MCF 10A (cell line): Measurements from ENCODE around the gene HK2. TPM values are rescaled to one million over a fixed set of nuclear protein-coding genes. Genes with fewer than 3 reads are reported as not detected.

Experiments
- BruUV-seq: library from RNA; stranded (reverse); fragments of 400-500 nt; replicated peaks from 2 replicates; lab custom pipeline; 2021; lab: Mats Ljungman, UMichigan
- CTCF ChIA-PET: fragments of 300-600 bp; sonication (Branson Sonifier 250); formaldehyde crosslinking; extraction: SDS; loops from one replicate; lab custom pipeline; 2021; ENCODE audit warnings: antibody characterized with exemption, inconsistent platforms; lab: Yijun Ruan, JAX
- POLR2A ChIA-PET: fragments of 300-600, 350-650 bp; sonication (Branson Sonifier 250); formaldehyde crosslinking; extraction: SDS; loops from one replicate; lab custom pipeline; 2020; ENCODE audit warnings: antibody characterized with exemption, inconsistent platforms; lab: Yijun Ruan, JAX
- DNase-seq: peaks from one replicate; pipeline ENCODE4 v3.0.0-alpha.2; 2018; ENCODE audit not compliant: unreplicated experiment
- H3K27ac Mint-ChIP-seq: one replicate; pipeline ENCODE4 v1.8.0; 2022; ENCODE audit warnings: mild to moderate bottlenecking, low read depth, mixed read lengths; ENCODE audit not compliant: unreplicated experiment
- H3K27me3 Mint-ChIP-seq: one replicate; pipeline ENCODE4 v1.8.0; 2022; ENCODE audit warnings: mixed read lengths; ENCODE audit not compliant: insufficient read depth, unreplicated experiment
- H3K36me3 Mint-ChIP-seq: one replicate; pipeline ENCODE4 v1.8.0; 2022; ENCODE audit warnings: mild to moderate bottlenecking, moderate library complexity, mixed read lengths; ENCODE audit not compliant: insufficient read depth, unreplicated experiment
- H3K4me1 Mint-ChIP-seq: one replicate; pipeline ENCODE4 v1.8.0; 2022; ENCODE audit warnings: mixed read lengths; ENCODE audit not compliant: insufficient read depth, unreplicated experiment
- H3K4me3 Mint-ChIP-seq: one replicate; pipeline ENCODE4 v1.8.0; 2022; ENCODE audit warnings: mild to moderate bottlenecking, moderate library complexity, mixed read lengths; ENCODE audit not compliant: unreplicated experiment
- H3K9me3 Mint-ChIP-seq: one replicate; pipeline ENCODE4 v1.8.0; 2022; ENCODE audit warnings: mixed read lengths; ENCODE audit not compliant: unreplicated experiment
- CTCF ChIP-seq: fragments of 200-600 bp; IDR thresholded peaks from one replicate; pipeline ENCODE4 v1.8.0; 2022; ENCODE audit warnings: antibody characterized with exemption, mild to moderate bottlenecking; ENCODE audit not compliant: unreplicated experiment
- intact Hi-C: fragments of 100-400 bp; cut with micrococcal nuclease; formaldehyde crosslinking; loops from 2 replicates; pipeline ENCODE4 v1.14.1; 2022
- total RNA-seq: library from RNA; stranded (reverse); gene quantifications from 2 replicates; pipeline ENCODE4 v1.2.3, GENCODE V29; 2022

Gene HK2
- total RNA-seq, 1 experiment from 2014 or later: 47.8 TPM

- no peak overlapping the region for H3K4me3 Mint-ChIP-seq
- no peak overlapping the region for H3K27ac Mint-ChIP-seq
- H3K27me3 Mint-ChIP-seq: peaks cover 13% of the 10 kb centered on the region
- no peaks in the 10 kb centered on the region for H3K4me1 Mint-ChIP-seq
- BruUV-seq: no TSS peak
- H3K9me3 Mint-ChIP-seq: no peaks in the 10 kb centered on the region
- H3K36me3 Mint-ChIP-seq: no peaks in the 10 kb centered on the region
- DNase-seq: no peak
- intact Hi-C loops: no loop called here
- CTCF ChIA-PET: interaction anchor here (0.6 to 0.7 kb wide), 2 partner anchors 10 to 25 kb away, joined by 3 to 5 read pairs; no protein-coding TSS in a partner anchor
- POLR2A ChIA-PET: no interaction called here
- TF ChIP-seq CTCF: no peak
These were observed 18.0 kb upstream of the HK2 start for GRCh38 chr2:74815941-74816340.

- no peak overlapping the region for H3K4me3 Mint-ChIP-seq
- no TSS peak for BruUV-seq
- ChIA-PET CTCF (no interaction called here), POLR2A (no interaction called here)
- H3K27ac Mint-ChIP-seq: no peak overlapping the region
- H3K9me3 Mint-ChIP-seq: no peaks in the 10 kb centered on the region
- no peak for DNase-seq
- no peaks in the 10 kb centered on the region for H3K36me3 Mint-ChIP-seq
- TF ChIP-seq CTCF: no peak
- intact Hi-C loops: no loop called here
- peaks cover 5% of the 10 kb centered on the region for H3K27me3 Mint-ChIP-seq
- no peaks in the 10 kb centered on the region for H3K4me1 Mint-ChIP-seq
These were observed 17.2 kb upstream of the HK2 start for GRCh38 chr2:74816540-74817303.

GRCh38 chr2:74817304-74817675 is 16.6 kb upstream of the HK2 start:
- DNase-seq: no peak
- Mint-ChIP-seq H3K4me3 (no peak overlapping the region), H3K27me3 (no peaks in the 10 kb centered on the region), H3K36me3 (no peaks in the 10 kb centered on the region), H3K9me3 (no peaks in the 10 kb centered on the region), H3K4me1 (no peaks in the 10 kb centered on the region), H3K27ac (no peak overlapping the region)
- CTCF ChIA-PET: no interaction called here
- TF ChIP-seq CTCF: no peak
- intact Hi-C loops: no loop called here
- POLR2A ChIA-PET: no interaction called here
- no TSS peak for BruUV-seq

GRCh38 chr2:74819702-74820101 is 14.2 kb upstream of the HK2 start:
- POLR2A ChIA-PET: no interaction called here

More at GRCh38 chr2:74819702-74820101, 14.2 kb upstream of the HK2 start:
- H3K4me1 Mint-ChIP-seq: no peaks in the 10 kb centered on the region
- no peaks in the 10 kb centered on the region for H3K36me3 Mint-ChIP-seq
- H3K4me3 Mint-ChIP-seq: no peak overlapping the region
- intact Hi-C loops: loop anchor here (10.0 kb wide), 1 partner anchor 55 kb away; no protein-coding TSS in a partner anchor
- TF ChIP-seq CTCF: no peak
- no peaks in the 10 kb centered on the region for H3K27me3 Mint-ChIP-seq
- H3K9me3 Mint-ChIP-seq: no peaks in the 10 kb centered on the region
- no peak overlapping the region for H3K27ac Mint-ChIP-seq
- CTCF ChIA-PET: no interaction called here
- DNase-seq: no peak
- no TSS peak for BruUV-seq
